ENCODE measurements around the gene TGFBR3.

The TGFBR3 gene

GRCh38 chr1:91741906-91742305, 144.0 kb downstream of the TGFBR3 start:
- Histone ChIP-seq H2AFZ (ENCODE audit: low read depth) (no peak overlapping the region), H3K27me3 (ENCODE audit: insufficient read depth, low read depth) (no peaks in the 10 kb centered on the region), H3K79me2 (ENCODE audit: insufficient read depth, low read depth) (no peaks in the 10 kb centered on the region), H3K4me3 (IDR thresholded peaks at IDR 0.05; ENCODE audit: insufficient read depth, low read depth, low read length) (no peak overlapping the region), H3K4me1 (ENCODE audit: low read depth, poor library complexity, severe bottlenecking) (no peaks in the 10 kb centered on the region), H3K27ac (no peak overlapping the region), H3K4me2 (no peak overlapping the region), H3K36me3 (ENCODE audit: insufficient read depth) (no peaks in the 10 kb centered on the region), H3K9ac (no peak overlapping the region), H4K20me1 (ENCODE audit: insufficient read depth) (no peaks in the 10 kb centered on the region)
- no peak for TF ChIP-seq CTCF (conservative IDR thresholded peaks at IDR 0.05; ENCODE audit: low read depth, low read length)

- H4K20me1 ChIP-seq (ENCODE audit: insufficient read depth): no peaks in the 10 kb centered on the region
- no peak overlapping the region for H2AFZ ChIP-seq (ENCODE audit: low read depth)
- no peak overlapping the region for H3K9ac ChIP-seq
- H3K4me3 ChIP-seq (IDR thresholded peaks at IDR 0.05; ENCODE audit: insufficient read depth, low read depth, low read length): no peak overlapping the region
- H3K27me3 ChIP-seq (ENCODE audit: insufficient read depth, low read depth): no peaks in the 10 kb centered on the region
- H3K4me2 ChIP-seq: no peak overlapping the region
- no peaks in the 10 kb centered on the region for H3K79me2 ChIP-seq (ENCODE audit: insufficient read depth, low read depth)
- H3K27ac ChIP-seq: no peak overlapping the region
- H3K36me3 ChIP-seq (ENCODE audit: insufficient read depth): no peaks in the 10 kb centered on the region
- no peaks in the 10 kb centered on the region for H3K4me1 ChIP-seq (ENCODE audit: low read depth, poor library complexity, severe bottlenecking)
- no peak for TF ChIP-seq CTCF (conservative IDR thresholded peaks at IDR 0.05; ENCODE audit: low read depth, low read length)
Measured at GRCh38 chr1:91741301-91741700, 144.7 kb downstream of the TGFBR3 start.

- Histone ChIP-seq H3K27me3 (ENCODE audit: insufficient read depth, low read depth) (no peaks in the 10 kb centered on the region), H3K4me1 (ENCODE audit: low read depth, poor library complexity, severe bottlenecking) (peaks cover 5% of the 10 kb centered on the region), H3K4me3 (IDR thresholded peaks at IDR 0.05; ENCODE audit: insufficient read depth, low read depth, low read length) (no peak overlapping the region), H3K36me3 (ENCODE audit: insufficient read depth) (no peaks in the 10 kb centered on the region), H2AFZ (ENCODE audit: low read depth) (no peak overlapping the region), H3K79me2 (ENCODE audit: insufficient read depth, low read depth) (no peaks in the 10 kb centered on the region), H4K20me1 (ENCODE audit: insufficient read depth) (no peaks in the 10 kb centered on the region), H3K27ac (no peak overlapping the region), H3K9ac (no peak overlapping the region), H3K4me2 (no peak overlapping the region)
- TF ChIP-seq CTCF (conservative IDR thresholded peaks at IDR 0.05; ENCODE audit: low read depth, low read length): no peak
Measured at GRCh38 chr1:91737650-91738049, 148.3 kb downstream of the TGFBR3 start.

GRCh38 chr1:91736715-91737615, 149.0 kb downstream of the TGFBR3 start:
- H3K4me3 ChIP-seq (IDR thresholded peaks at IDR 0.05; ENCODE audit: insufficient read depth, low read depth, low read length): no peak overlapping the region
- no peak for TF ChIP-seq CTCF (conservative IDR thresholded peaks at IDR 0.05; ENCODE audit: low read depth, low read length)
- H3K27me3 ChIP-seq (ENCODE audit: insufficient read depth, low read depth): no peaks in the 10 kb centered on the region
- no peak overlapping the region for H2AFZ ChIP-seq (ENCODE audit: low read depth)
- no peak overlapping the region for H3K4me2 ChIP-seq
- H3K4me1 ChIP-seq (ENCODE audit: low read depth, poor library complexity, severe bottlenecking): peaks cover 12% of the 10 kb centered on the region
- no peaks in the 10 kb centered on the region for H3K79me2 ChIP-seq (ENCODE audit: insufficient read depth, low read depth)
- H3K27ac ChIP-seq: no peak overlapping the region
- no peaks in the 10 kb centered on the region for H3K36me3 ChIP-seq (ENCODE audit: insufficient read depth)
- H3K9ac ChIP-seq: no peak overlapping the region
- H4K20me1 ChIP-seq (ENCODE audit: insufficient read depth): no peaks in the 10 kb centered on the region
